Measurements from ENCODE around the gene UBALD1.

The UBALD1 gene

GRCh38 chr16:4616047-4616811 is 1.5 kb upstream of the UBALD1 start:
- Histone ChIP-seq H3K4me3 (replicated peaks; ENCODE audit: low read depth, low read length) (peak overlapping the region; percentile 84), H3K36me3 (ENCODE audit: control insufficient read depth, insufficient read depth, low read length) (no peaks in the 10 kb centered on the region; the same call in 1 of the 2 replicates), H3K27me3 (replicated peaks; ENCODE audit: control insufficient read depth, insufficient read depth, low read length) (no peaks in the 10 kb centered on the region)
- DNase-seq (ENCODE audit: extremely low read depth, insufficient read length): peak; percentile 97
- TF ChIP-seq CTCF (IDR thresholded peaks at IDR 0.05; ENCODE audit: insufficient read depth, low read length, poor library complexity, severe bottlenecking): peak; percentile 67

- no peak for DNase-seq (ENCODE audit: extremely low read depth, insufficient read length)
- TF ChIP-seq CTCF (IDR thresholded peaks at IDR 0.05; ENCODE audit: insufficient read depth, low read length, poor library complexity, severe bottlenecking): no peak
- no peaks in the 10 kb centered on the region; the same call in 1 of the 2 replicates for H3K36me3 ChIP-seq (ENCODE audit: control insufficient read depth, insufficient read depth, low read length)
- H3K4me3 ChIP-seq (replicated peaks; ENCODE audit: low read depth, low read length): peak overlapping the region; percentile 84
- H3K27me3 ChIP-seq (replicated peaks; ENCODE audit: control insufficient read depth, insufficient read depth, low read length): no peaks in the 10 kb centered on the region
These were observed 827 bp upstream of the UBALD1 start for GRCh38 chr16:4615384-4616046.

DNA sequence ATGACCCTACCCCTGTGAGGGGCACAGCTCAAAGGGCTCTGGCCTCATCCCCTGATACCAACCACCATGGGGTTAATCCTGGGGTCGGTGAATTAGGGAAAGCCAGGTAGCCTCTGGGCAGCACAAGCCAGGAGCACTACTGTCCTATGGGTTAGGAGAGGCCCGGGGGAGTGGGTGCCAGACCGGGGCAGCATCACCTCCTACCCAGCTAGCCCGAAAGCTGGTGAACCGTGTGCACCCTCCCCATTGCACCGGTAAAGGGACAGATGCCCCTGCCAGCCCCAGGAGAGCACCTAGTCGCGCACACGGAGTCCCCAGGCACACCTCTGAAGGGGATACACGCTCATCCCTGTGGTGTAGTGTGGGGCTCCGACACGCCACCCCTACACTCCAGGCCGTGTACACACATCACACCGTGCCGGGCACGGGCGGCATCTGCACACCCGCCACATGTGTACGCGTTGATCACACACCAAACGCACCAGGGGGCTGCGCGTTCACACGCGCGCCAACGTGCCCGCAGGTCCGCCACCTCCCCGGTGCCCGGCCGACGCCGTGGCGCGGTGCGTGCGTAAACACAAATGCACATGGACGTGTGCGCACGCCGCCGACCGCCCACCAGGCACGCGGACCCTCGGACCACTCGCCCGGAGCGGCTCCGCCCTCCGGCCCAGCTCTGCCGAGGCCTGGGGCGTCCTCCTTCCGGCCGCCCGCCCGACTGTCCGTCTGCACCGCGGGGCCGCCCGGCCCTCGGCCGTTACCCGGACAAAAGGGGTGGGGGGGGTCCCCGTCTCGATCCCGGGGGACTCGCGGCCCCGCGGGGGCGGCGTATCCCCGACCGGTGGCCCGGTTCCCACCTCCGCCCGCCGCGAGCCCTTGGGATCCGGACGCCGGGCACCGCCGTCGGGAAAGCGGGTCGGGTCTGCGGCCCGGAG is 785 bp downstream of the UBALD1 start:
- Histone ChIP-seq H3K36me3 (ENCODE audit: control insufficient read depth, insufficient read depth, low read length) (no peaks in the 10 kb centered on the region; the same call in 1 of the 2 replicates), H3K27me3 (replicated peaks; ENCODE audit: control insufficient read depth, insufficient read depth, low read length) (no peaks in the 10 kb centered on the region)
- DNase-seq (ENCODE audit: extremely low read depth, insufficient read length): peak; percentile 78

DNA sequence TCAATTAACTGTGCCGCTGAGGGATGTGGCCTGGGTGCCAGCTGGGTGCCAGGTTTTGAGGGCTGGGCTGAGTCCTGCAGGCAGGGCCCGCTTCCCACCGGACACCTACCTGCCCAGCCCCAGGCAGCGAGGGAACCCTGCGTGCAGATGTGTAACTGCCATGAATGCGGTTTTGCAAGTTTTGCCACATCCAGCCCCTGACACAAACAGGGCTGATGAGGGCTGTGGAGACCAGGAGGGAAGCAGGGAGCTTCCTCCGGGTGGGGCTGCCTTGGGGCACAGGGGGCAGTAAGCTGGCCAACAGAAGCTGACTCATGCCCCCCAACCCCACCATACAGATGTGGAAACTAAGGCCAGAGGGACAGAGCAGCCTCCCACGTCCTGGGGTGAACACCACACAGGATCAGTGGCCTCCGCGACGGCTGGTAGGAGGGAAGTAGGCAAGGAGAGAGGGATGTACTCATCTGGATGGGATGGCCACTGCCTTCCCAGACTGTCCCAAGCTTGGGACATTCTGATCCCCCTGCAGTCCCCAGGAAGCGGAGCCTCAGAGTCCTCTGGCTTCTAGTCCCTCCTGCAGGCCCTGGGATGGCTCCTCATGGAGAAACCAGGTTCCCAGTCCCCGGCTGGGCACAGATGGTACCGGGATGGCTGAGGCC is 1.6 kb downstream of the UBALD1 start:
- DNase-seq (ENCODE audit: extremely low read depth, insufficient read length): no peak
- no peak for TF ChIP-seq CTCF (IDR thresholded peaks at IDR 0.05; ENCODE audit: insufficient read depth, low read length, poor library complexity, severe bottlenecking)
- Histone ChIP-seq H3K27me3 (replicated peaks; ENCODE audit: control insufficient read depth, insufficient read depth, low read length) (no peaks in the 10 kb centered on the region), H3K4me3 (replicated peaks; ENCODE audit: low read depth, low read length) (peak overlapping the region; percentile 84), H3K36me3 (ENCODE audit: control insufficient read depth, insufficient read depth, low read length) (peaks cover 2% of the 10 kb centered on the region)

More for the DNA sequence above, 785 bp downstream of the UBALD1 start:
- peak overlapping the region; percentile 84 for H3K4me3 ChIP-seq (replicated peaks; ENCODE audit: low read depth, low read length)
- no peak for TF ChIP-seq CTCF (IDR thresholded peaks at IDR 0.05; ENCODE audit: insufficient read depth, low read length, poor library complexity, severe bottlenecking)

- H3K4me3 ChIP-seq (replicated peaks; ENCODE audit: low read depth, low read length): no peak overlapping the region
- no peak for TF ChIP-seq CTCF (IDR thresholded peaks at IDR 0.05; ENCODE audit: insufficient read depth, low read length, poor library complexity, severe bottlenecking)
- DNase-seq (ENCODE audit: extremely low read depth, insufficient read length): no peak
- no peaks in the 10 kb centered on the region for H3K27me3 ChIP-seq (replicated peaks; ENCODE audit: control insufficient read depth, insufficient read depth, low read length)
- H3K36me3 ChIP-seq (ENCODE audit: control insufficient read depth, insufficient read depth, low read length): peaks cover 7% of the 10 kb centered on the region
These were observed 2.2 kb downstream of the UBALD1 start for GRCh38 chr16:4612474-4612931.

Measured in GM06990 (cell line).